ENCODE data around the gene MYH6.
"Not testable (repeated sequence)": the region's sequence is repeated elsewhere in the genome, so short reads cannot be mapped to it uniquely, and the experiment has no call there.

MYH6 gene

DNA sequence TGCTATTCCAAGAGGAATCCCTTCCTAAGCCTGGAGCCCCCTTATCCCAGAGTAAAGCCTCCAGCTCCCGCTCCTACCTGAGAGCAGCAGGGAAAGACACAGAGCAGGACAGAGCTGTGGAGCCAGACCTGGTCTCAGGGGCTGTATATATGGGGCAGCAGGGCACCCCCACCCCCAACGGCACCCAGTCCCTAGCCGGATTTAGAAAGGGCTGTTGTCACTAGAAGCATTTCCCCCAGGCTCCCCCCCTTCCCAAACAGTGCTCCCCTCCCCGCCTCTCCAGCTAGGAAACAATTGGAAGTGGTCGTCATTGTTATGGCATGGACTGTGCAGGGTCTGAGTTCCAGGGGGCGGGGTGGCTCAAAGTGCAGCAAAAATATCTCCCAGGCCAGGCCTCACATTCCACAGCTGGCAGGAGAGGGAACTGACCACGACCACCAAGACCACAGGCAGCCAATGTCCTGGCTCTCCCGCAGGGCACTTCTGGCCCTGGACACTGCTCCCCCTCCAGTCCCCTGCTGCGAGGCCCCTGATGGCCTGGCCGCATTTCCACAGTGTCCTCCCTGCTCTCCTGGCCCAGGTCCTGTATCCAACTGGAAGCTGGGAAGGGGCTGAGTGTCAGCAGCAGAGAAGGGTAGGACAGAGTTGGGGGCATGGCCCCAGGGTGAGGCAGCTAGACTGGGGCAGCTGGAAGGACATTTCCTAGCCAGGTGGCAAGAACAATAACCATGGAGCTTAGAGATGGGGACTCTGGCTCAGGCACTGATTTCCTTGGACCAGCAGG is 27.7 kb upstream of the MYH6 start, which contains the start of gene MYH7:
MYH7 (minus strand) TSS at position 118 of the 784 bp plus-strand sequence. CDS start 1,928 bp downstream, outside the sequence.
- no peak for DNase-seq

DNA sequence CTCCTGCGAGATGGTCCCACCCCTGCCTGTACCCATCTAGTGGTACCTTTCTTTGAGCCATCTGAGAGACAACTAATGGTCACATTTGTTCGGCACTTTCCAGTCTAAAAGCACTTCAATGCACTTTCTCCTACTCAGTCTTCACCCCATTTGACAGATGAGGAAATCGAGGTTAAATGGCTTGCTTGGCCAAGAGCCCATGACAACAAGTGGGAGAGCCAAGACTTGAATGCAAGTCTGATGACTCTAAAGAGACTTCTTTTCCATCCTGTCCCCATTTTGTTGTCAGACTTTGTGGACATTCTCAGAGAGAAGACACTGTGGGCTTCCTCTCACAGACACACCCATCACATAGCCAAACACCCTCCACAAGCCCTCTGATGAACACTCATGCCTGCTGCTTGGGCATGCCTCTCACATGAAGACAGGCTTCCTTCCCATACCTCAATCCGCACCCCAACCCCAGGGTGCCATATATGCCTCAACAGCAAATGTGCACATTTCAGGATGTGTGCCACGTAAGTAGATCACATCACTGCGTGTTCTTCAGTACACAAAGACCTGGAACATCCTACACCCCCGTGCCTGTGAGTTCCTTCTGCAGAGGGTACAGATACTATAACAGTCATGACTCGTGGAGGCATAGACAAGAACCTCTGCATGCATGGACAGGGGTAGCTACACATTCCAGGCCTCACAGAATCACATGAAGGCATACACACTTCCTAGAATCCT is 26.6 kb upstream of the MYH6 start:
- DNase-seq, result no peak

DNA sequence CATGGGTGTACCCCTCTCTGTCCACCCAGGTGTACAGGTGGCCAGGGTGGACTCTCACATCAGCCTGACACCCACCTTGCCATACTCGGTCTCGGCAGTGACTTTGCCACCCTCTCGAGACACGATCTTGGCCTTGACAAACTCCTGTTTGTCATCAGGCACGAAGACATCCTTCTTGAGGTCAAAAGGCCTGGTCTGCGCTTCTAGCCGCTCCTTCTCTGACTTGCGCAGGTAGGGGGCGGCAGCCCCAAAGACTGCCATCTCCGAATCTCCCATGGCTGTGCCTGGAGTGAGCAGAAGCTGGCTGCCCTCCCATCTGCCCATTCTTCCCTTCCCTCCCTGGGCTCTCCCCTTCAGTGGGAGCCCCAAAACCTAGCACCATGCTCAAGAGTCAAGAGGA is 25.4 kb upstream of the MYH6 start:
- DNase-seq, result no peak

DNA sequence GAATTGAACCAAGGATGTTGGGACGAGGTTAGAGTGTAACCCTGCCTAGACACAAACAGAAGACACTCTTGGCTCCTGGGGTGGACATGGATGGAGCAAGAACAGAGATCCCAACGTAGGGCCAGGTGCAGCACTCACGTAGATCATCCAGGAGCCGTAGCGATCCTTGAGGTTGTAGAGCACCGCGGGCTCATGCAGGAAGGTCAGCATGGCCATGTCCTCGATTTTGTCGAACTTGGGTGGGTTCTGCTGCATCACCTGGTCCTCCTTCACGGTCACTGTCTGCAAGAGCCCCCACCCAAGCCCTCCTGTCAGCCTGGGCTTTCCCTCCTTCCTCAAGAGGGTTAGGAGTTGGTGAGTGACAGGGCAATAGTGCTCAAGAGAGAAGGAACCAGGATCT is 24.9 kb upstream of the MYH6 start:
- no peak for DNase-seq

DNA sequence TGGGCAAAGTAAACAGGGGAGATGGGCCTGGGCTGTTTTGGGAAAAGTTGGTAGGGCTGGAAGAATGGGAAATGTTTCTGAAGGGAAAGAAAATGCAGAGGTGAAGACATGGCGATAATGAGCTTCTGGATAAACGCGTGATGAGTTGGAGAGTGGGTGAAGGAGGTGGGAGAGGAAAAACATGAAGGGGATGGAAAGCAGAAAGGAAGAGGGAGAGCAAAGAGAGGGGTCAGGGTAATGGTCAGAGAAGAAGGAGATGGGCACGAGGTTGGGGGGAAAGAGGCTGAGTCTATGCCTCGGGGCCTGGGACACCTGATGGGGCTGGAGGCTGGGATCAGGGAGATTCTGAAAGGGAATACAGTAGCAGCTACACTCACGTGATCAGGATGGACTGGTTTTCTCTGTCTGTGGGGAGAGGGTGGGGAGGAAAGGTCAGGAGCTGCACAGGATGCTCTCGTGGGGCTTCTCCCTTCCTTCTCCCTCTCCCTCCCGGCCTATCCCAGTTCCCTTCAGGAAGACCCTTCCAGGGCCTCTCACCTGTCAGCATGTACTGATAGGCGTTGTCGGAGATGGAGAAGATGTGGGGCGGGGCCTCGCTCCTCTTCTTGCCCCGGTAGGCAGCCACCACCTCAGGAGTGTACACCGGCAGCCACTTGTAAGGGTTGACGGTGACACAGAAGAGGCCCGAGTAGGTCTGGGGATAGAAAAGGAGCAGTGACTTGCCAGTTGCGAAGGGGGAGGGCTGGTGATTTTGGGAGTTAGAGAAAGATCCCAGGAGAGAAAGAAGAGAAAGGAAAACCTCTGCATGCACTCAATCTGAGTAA is 24.2 kb upstream of the MYH6 start:
- DNase-seq, result no peak

DNA sequence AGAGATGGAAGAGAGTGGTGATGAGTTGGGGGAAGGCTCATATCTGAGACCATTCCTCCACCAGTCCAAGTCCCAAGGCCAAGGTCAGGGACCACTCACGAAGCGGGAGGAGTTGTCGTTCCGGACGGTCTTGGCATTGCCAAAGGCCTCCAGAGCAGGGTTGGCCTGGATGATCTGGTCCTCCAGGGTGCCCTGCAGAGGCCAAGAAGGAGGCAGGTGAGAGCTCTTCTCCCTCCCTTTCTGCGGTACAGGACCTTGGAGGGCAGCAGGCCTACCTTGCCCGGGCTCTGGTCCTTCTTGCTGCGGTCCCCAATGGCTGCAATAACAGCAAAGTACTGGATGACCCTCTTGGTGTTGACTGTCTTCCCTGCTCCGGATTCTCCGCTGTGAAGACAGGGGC is 23.4 kb upstream of the MYH6 start:
- DNase-seq, result no peak

DNA sequence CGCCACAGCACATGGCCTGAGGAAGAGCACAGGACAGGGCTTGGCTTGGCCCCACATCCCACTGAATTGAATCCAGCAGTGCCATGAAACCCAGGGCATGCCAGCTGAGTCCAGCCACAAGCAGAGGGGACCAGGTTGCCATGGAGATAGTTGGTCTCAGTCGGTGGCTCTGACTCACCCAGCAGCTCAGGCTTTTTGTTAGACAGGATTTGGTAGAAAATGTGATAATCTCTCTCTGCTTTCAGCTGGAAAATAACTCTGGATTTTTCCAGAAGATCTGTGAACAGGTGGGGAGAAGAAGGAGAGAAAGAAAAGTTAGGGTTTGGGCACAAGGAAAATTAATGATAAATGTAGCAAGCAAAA is 22.6 kb upstream of the MYH6 start:
- peak; percentile 29 for DNase-seq

DNA sequence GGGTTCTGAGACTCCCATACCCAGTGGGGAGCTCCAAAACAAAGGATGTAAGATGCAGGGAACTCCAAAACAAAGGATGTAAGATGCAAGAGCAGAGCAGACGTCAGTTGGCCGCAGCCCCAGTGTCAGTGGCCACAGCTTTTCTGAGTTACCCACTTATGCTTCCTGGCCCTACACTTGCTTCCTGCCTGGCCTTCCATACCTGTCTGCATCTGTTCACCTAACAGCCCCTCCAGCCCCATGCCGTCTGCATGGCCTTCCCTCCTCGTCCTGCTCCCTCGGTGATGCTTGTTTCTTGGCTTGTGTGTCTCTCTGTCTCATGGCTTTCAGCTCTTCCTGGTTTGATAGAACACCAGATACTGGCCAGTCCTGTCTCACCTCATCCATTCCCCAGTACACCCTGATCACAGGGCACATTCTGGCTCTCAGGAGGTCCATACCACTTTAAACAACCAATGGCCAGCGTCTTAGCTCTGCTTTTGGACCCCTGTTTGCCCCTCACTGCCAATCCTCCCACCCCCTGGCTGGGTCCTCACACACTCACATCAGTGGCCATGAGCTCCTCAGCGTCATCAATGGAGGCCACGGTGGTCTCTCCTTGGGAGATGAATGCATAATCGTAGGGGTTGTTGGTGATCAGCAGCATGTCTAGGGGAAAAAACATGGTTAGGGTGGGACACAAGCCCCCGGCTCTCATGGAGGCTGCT is 22.1 kb upstream of the MYH6 start:
- DNase-seq, result no peak

DNA sequence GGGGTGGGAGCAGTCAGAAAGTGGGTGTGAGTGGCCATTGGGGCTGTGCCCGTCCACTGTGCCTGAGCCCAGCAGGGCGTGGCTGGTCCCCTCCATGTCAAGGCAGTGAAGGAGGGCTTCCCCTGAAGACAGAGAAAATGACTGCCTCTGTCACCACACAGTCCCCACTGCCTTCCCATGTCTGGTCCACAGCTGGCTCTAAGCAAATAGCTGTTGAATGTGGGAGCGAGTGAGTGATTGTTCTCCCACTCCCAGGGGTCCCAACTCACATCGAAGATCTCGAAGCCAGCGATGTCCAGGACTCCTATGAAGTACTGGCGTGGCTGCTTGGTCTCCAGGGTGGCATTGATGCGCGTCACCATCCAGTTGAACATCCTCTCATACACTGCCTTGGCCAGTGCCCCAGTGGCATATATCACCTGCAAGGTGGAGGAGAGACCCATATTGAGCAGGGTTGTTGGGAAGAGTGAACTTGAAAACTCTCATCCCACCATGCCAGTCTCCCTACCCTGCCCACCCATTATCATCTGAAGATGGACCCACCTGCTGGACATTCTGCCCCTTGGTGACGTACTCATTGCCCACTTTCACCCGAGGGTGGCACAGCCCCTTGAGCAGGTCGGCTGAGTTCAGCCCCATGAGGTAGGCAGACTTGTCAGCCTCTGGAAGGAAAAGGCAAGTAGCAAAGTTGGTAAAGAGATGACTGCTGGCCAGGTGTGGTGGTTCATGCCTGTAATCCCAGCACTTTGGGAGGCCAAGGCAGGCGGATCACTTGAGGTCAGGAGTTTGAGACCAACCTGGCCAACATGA is 20.8 kb upstream of the MYH6 start:
- DNase-seq, result no peak

DNA sequence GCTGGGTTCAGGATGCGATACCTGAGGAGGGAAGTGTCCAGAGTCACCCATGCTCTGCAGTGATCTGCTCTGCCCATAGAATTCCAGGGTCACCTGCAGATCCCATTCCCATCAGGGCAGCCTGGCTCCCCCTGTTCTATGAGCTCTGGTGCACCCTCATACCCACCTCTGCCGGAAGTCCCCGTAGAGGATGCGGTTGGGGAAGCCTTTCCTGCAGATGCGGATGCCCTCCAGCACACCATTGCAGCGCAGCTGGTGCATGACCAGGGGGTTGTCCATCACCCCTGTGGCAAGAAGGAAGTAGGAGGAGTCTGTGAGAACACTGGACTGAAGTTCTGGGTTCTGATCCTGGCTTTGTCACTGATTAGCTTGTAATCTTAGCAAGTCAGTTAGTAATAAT is 17.7 kb upstream of the MYH6 start:
- not testable (repeated sequence) for DNase-seq

DNA sequence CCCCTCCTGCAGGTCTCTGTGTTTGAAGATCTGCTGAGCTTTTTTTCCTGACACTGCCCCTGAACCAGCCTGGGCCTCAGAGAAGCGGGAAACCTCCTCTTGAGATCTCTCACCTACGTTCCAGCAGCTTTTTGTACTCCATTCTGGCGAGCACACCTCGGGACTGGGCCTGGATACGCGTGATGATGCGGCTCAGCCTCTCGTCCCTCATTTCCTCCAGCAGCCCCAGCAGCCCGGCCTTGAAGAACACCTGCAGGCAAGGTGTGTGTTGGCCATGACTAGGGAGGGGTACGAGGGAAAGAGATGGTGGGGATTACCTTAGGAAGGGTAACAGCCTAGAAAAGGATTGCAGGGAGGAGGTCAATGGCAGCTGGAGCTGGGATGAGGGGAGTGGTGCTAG is 17.1 kb upstream of the MYH6 start:
- DNase-seq, result no peak

DNA sequence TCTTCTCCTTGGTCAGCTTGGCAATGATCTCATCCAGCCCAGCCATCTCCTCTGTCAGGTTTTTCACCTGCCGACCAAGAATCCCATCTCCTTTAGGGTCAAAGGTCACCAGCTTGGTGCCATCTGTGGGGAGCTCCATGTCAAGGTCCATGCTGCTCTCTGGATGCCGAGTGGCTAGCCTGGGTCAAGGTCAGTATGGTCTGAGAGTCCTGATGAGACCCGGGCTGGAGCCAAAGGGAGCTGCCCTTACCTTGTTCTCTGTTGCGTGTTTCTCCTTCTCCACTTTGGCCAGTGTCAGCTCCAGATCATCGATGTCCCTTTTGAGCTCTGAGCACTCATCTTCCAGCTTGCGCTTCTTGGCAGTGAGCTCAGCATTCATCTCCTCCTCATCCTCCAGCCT is 15.6 kb upstream of the MYH6 start:
- DNase-seq, result no peak

DNA sequence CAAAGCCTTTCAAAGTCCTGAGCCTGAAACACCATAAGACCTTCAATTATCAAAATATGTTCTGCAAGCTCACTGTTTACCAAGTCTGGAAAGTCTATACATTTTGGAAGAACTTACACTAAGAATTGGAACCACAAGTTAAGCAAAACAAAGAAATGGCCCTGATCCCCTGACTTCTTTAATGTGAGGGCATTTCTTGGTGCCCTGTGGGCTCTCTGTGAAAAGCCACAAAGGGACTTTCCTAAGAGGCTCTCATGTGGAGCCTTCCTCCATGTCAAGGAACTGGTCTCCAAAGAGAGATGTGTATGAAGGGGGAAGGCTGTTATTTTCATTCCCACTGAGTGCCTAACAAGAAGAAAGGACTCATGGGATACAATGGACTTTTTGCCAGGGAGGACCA is 13.5 kb upstream of the MYH6 start:
- DNase-seq, result no peak

DNA sequence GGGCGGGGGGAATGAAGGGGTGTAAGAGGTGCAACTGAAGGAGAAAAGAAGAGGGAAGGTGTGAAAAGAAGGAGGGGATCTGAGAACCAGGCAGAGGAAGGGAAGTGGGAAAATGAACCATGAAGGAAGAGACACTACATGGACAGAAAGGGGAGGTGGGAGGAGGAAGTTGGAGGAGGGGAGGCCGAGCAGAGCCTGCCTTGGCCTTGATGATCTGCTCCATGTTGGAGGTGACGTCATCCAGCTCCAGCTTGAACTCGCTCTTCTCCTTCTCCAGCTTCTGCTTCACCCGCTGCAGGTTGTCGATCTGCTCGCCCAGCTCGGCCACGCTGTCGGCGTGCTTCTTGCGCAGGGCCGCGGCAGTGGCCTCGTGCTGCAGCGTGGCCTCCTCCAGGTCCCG is 11.6 kb upstream of the MYH6 start:
- DNase-seq, result not testable (repeated sequence)

DNA sequence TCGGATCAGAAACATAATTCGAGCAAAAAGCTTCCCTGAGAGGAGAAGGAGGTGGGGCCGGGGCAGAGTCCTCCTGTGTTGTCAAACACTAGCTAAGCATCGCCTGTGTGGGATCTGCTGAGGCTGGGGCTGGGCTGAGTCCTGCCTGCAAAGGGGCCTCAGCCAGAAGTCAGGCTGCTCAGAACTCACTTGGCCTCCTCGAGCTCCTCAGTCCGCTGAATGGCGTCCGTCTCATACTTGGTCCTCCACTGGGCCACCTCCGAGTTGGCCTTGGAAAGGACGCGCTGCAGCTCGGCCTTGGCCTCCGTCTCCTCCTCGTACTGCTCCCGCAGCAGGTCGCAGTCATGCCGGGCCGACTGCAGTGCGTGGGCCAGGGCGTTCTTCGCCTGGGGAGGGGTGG is 9.9 kb upstream of the MYH6 start:
- no peak for DNase-seq

DNA sequence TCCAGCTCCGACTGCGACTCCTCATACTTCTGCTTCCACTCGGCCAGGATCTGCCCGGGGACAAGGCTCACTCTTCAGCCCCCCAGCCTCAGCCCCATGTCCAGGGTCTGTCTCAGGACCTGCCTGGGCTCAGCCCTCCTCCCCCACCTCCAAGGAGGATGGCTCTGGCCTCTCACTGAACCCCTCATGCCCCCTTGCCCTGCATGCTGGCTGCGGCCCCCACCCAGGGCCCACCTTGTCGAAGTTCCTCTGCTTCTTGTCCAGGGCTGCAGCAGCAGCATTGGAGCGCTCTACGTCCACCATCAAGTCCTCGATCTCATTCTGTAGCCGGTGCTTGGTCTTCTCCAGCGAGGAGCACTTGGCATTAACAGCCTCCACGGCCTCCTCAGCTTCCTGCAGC is 9.2 kb upstream of the MYH6 start:
- not testable (repeated sequence) for DNase-seq

DNA sequence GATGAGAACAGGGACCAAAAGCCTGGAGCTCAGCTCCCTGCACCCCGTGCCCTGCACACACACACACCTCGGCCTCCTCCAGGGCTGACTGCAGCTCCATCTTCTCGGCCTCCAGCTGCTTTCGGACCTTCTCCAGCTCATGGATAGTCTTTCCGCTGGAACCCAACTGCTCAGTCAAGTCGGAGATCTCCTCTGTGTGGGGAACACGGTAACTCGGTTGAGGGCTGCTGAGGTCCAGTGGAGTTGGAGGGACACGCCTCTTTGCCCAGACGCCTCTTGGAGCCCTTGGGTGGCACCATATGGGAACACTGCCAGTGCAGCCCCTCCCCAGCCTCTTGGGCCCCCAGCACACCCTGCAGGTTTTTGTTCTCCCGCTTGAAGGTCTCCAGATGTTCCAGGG is 8.7 kb upstream of the MYH6 start:
- DNase-seq, result no peak

DNA sequence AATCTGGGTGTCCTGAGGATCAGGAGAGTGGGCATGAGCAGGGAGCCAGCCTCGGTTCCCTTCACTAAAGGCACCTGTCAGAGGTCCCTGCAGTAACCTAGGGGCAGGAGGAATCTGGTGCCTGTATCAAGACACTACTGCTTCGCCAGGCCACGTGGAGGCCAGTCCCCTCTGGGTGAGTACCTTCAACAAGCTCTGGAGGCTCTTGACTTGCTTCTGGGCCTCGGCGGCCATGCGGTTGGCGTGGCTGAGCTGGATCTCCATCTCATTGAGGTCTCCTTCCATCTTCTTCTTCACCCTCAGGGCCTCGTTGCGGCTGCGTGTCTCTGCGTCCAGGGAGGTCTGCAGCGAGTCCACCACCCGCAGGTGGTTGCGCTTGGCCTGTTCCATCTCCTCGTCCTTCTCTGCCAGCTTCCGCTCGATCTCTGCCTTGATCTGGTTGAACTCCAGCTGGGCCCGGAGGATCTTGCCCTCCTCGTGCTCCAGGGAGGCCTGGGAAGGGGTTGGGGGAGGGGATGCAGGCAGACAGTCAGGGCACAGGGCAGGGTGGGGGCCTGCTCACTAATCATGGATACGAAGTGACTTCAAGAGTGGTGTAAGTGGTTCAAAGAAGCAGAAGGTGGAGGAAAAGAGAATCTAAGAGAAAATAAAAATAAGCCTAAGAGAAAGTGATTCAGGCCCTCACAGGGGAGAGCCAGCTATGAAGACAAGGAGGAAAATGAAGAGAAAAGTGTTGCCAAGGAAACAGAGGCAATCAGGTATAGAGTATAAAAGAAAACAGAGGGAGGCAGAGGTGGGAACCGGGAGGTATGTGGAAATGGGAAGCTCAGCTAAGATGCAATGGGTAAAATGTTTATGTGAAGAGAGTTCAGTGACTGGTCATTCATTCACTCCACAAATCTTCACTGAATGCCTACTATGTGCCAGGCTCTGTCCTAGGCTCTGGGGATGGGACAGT is 8.0 kb upstream of the MYH6 start:
- no peak for DNase-seq

DNA sequence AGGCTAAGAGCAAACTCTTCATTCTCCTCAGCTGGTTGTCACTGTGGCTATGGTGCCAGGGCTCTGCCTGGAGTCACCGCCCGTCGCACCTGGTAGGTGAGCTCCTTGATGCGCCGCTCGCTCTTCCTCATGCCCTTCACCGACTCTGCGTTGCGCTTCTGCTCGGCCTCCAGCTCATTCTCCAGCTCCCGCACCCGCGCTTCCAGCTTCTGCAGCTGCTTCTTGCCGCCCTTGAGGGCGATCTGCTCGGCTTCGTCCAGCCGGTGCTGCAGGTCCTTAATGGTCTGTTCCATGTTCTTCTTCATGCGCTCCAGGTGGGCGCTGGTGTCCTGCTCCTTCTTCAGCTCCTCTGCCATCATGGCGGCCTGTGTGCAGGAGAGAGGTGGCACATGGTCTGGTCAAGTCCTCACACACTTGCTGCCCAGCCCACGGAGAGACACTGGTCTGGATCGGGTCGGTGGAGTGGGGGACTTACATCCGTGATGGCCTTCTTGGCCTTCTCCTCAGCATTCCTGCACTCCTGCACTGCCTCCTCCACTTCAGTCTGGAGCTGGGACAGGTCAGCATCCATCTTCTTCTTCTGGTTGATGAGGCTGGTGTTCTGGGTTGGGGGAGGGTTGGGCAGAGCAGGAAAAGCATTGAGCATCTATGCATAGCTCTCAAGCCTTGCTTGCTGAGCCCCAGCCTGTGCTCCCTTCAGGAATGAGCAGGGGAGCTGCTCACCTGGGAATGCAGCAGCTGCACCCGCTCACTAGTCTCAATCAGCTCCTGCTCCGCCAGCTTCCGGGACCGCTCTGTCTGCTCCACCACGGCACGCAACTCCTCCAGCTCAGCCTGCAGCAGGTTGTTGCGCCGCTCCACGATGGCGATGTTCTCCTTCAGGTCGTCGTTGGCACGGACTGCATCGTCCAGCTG is 7.1 kb upstream of the MYH6 start:
- no peak for DNase-seq

DNA sequence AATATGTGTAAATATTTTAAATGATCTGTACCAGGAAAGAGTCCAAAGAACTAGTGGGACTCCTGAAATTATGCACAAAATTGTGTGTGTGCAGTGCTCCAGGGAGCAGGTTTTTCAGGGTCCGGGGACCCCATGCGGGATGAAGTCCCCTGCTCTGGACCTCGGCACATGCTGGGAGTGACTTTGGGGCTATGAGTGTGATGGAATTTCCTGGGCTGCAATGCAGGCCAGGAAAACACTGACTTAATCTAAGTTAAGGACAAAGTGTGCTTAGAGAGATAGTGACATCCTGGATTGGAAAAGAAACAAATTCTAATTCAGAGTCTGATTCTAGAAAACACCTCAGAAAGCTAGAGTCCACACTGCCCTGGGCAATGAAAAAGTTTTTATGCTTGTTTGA is 6.2 kb upstream of the MYH6 start:
- DNase-seq, result no peak
